Measurements from ENCODE around the gene CPT1A.
A peak's percentile ranks its signal among the peaks of the same experiment; 100 is the strongest.

The CPT1A gene

DNA sequence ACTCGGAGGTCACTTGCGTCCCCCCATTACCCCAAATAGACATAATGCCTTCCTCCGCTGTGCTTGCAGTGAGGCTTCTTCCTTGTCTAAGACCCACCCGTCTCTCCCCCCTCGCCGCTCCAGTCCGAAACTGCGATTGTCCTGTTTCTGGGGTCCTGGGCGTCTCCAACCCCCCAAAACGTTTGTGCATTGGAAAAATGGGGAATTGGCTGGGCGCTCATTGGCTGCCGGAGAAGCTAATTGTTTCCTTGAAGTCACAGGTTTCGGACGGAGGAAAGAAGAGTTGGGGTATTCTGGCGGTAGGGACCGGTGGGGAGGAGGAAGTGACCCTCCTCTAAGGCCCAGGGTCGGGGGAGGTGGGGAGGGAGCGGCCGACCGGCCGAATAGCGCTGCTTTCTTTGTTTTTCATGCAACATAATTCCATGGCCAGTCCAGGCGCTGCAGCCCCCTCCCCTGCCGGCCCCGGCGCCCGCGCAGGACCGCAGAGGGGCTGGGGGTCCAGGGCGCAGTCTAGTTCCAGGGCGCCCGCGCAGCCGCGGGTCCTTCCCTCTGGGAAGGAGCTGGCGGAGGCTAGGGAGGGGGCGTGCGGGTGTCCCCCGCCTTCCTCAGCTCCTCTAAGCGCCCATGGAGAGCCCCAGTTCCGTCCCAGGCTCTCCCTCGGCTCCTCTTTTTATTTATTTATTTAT, 12.7 kb upstream of the CPT1A start:
- DNase-seq (ENCODE audit: low read depth) = no peak

GRCh38 chr11:68852628-68853027, 10.9 kb upstream of the CPT1A start:
- DNase-seq (ENCODE audit: low read depth) = no peak

DNA sequence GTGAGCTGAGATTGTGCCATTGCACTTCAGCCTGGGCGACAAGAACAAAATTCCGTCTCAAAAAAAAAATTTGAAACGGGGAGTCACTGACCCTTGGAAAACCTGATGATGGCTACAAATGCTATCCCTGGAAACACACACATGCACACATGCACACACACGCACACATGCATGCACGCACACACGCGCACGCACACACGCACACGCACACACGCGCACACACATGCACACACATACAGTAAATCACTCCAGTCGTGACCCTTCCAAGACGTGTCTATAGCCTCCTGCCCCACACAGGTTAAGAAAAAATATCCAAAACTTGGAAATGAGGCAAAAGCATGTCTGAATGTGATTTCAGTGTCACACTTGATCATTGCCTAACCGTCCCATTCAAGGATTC, 6.7 kb upstream of the CPT1A start:
- DNase-seq (ENCODE audit: low read depth) = no peak

DNA sequence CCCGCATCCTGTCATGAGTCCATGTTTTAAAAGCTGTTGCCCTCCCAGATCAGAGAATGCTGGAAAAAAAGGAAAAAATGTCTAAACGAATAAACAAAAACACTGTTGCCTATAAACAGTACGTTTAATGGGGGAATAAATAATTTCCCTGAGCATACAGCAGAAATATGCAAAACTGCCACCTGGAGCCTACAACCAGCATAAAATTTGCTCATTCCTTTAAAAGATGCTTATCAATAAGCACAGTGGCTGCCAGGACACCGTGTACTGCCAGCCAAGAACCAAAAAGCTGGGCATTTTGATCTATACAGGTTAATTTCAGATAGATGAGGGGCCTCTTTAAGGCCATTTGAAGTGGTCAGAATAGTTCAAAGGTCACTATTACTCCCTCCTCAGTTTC, 5.7 kb upstream of the CPT1A start:
- no peak for DNase-seq (ENCODE audit: low read depth)

GRCh38 chr11:68845351-68846002, 3.8 kb upstream of the CPT1A start:
- no peak for DNase-seq (ENCODE audit: low read depth)

GRCh38 chr11:68844801-68845200, 3.1 kb upstream of the CPT1A start:
- DNase-seq (ENCODE audit: low read depth) = no peak

DNA sequence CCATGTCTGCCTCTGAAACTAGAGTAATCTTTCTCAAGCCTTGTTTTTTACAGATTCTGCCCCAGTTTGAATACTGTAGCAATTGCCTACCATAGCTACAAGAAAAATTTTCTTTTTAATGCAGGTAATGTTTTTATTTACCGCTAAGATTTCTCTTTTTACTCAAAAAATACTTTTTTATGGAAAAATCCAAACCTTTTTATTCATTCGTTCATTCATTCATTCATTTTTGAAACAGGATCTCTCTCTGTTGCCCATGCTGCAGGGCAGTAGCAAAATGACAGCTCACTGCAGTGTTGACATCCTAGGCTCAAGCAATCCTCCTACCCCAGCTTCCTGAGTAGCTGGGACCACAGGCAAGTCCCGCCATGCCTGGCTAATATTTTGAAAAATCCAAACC, 2.7 kb upstream of the CPT1A start:
- no peak for DNase-seq (ENCODE audit: low read depth)

GRCh38 chr11:68843703-68844312, 2.1 kb upstream of the CPT1A start:
- DNase-seq (ENCODE audit: low read depth) = no peak

DNA sequence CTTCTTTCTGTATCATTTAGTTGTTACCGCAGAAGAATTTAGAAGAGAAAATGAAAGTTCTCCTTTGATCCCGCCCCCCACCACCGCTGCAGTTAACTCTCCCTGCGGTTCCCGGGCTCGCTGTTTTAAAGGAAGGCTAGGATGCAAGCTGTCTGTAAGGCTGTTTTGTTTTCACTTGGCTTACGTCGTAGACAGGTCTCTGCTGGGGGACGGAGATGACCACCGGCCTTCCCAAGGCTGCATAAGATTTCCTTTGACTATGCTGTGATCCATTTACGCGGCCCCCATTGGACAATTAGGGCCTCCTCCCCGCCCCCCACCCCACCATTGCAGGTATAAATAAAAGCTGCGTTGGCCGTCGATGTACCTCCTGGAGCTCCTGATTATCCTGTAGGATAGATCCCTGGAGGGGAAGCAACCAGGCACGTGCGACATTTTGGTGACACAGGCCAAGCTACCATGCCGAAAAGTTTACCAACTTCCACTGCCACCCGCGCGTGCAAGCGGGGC, 1.4 kb upstream of the CPT1A start:
- DNase-seq (ENCODE audit: low read depth) = no peak

- DNase-seq (ENCODE audit: low read depth) = no peak
Observed at GRCh38 chr11:68842427-68843051, 823 bp upstream of the CPT1A start.

GRCh38 chr11:68840661-68841653, 759 bp downstream of the CPT1A start:
- DNase-seq (ENCODE audit: low read depth) = no peak

GRCh38 chr11:68839911-68840641, 1.6 kb downstream of the CPT1A start:
- DNase-seq (ENCODE audit: low read depth) = no peak

GRCh38 chr11:68839054-68839865, 2.5 kb downstream of the CPT1A start:
- peak; percentile 13 for DNase-seq (ENCODE audit: low read depth)

GRCh38 chr11:68838572-68838964, 3.1 kb downstream of the CPT1A start:
- no peak for DNase-seq (ENCODE audit: low read depth)

GRCh38 chr11:68837583-68838571, 3.8 kb downstream of the CPT1A start:
- DNase-seq (ENCODE audit: low read depth) = no peak

- DNase-seq (ENCODE audit: low read depth) = no peak
Observed at GRCh38 chr11:68835749-68836148, 6.0 kb downstream of the CPT1A start.

DNA sequence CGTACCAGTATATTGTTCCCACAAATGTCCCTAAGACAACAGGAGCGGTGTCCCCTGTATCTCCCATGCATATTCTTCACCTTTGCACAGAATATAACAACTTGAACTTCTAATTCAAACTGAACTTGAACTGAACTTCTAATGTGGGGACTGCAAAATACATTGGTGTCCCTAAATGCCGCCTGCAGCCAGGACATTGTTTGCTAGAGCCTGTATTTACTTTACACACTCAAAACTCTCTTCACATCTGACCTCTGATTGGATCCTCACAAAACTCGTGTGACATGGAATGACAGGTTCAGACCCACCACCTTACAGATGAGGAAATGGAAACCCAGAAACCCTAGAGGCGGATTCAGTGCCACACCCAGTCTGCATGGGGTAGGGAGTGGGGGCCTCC, 6.4 kb downstream of the CPT1A start:
- no peak for DNase-seq (ENCODE audit: low read depth)

DNA sequence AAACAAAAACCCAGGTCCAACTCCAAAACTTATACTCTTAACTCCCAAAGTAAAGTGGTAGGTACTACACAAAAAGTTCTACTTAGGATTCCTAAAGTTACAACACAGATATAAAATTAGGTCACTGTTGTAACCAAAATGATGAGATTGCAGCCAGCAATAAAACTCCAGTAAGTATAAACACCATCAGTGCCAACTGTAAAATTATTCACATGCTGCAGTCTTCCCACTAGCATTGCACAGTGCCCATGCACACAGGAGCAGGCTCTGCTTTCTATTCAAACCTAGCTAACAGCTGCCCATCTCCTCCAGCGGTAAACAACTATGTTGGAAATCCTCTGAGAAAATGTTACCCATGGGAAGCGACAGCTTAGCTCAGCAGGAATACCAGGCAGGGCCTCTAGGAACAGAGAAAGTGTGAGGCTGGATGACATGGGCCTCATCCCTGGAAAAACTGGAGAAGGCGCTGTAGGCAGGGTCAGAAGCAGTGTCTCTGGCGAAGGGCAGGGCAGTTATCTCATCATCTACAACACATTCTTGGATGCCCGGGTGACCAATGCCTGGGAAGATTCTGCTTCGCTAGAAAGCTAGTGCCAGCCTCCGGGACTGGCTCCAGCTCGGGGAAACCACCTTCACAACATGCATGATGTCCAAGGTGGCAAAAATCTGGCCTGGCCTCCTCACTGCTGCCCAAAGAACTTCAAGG, 9.1 kb downstream of the CPT1A start:
- no peak for DNase-seq (ENCODE audit: low read depth)

Data from non-pigmented ciliary epithelial cell (primary cell).